HCEC 1CT (cell line): ENCODE measurements around the gene UBE2D2.
A peak's percentile ranks its signal among the peaks of the same experiment; 100 is the strongest.

Experiments
- DNase-seq: peaks from one replicate; pipeline ENCODE4 v3.0.0-alpha.2; 2017

Gene UBE2D2

GRCh38 chr5:139636975-139637408, 75.9 kb downstream of the UBE2D2 start:
- peak; percentile 49 for DNase-seq

GRCh38 chr5:139637438-139638089, 76.4 kb downstream of the UBE2D2 start:
- peak; percentile 69 for DNase-seq

- peak; percentile 72 for DNase-seq
These were observed 77.1 kb downstream of the UBE2D2 start for GRCh38 chr5:139638090-139638735.

- no peak for DNase-seq
These were observed 77.8 kb downstream of the UBE2D2 start for GRCh38 chr5:139638736-139639618.

GRCh38 chr5:139639619-139640380, 78.7 kb downstream of the UBE2D2 start:
- no peak for DNase-seq

- DNase-seq, result no peak
These were observed 79.4 kb downstream of the UBE2D2 start for GRCh38 chr5:139640421-139641115.

- DNase-seq, result no peak
These were observed 80.3 kb downstream of the UBE2D2 start for GRCh38 chr5:139641116-139642080.

- no peak for DNase-seq
These were observed 81.1 kb downstream of the UBE2D2 start for GRCh38 chr5:139642213-139642612.

GRCh38 chr5:139642891-139643871, 82.0 kb downstream of the UBE2D2 start:
- no peak for DNase-seq

GRCh38 chr5:139644001-139644456, 82.9 kb downstream of the UBE2D2 start:
- DNase-seq, result no peak

- no peak for DNase-seq
These were observed 83.7 kb downstream of the UBE2D2 start for GRCh38 chr5:139644646-139645429.

GRCh38 chr5:139645430-139645871, 84.3 kb downstream of the UBE2D2 start:
- DNase-seq, result no peak

GRCh38 chr5:139646111-139646510, 85.0 kb downstream of the UBE2D2 start:
- no peak for DNase-seq

- no peak for DNase-seq
These were observed 85.9 kb downstream of the UBE2D2 start for GRCh38 chr5:139646912-139647505.

GRCh38 chr5:139647506-139648204, 86.5 kb downstream of the UBE2D2 start:
- no peak for DNase-seq

GRCh38 chr5:139648205-139649081, 87.3 kb downstream of the UBE2D2 start, which contains the start of gene CXXC5:
Gene CXXC5, plus strand, starts transcription at chr5:139648349. Its CDS starts 32,175 bp downstream, at chr5:139680524.
- DNase-seq, result peak; percentile 74
